ENCODE results near the gene STK32C.
"Not testable (repeated sequence)": the region's sequence is repeated elsewhere in the genome, so short reads cannot be mapped to it uniquely, and the experiment has no call there.

The STK32C gene

DNA sequence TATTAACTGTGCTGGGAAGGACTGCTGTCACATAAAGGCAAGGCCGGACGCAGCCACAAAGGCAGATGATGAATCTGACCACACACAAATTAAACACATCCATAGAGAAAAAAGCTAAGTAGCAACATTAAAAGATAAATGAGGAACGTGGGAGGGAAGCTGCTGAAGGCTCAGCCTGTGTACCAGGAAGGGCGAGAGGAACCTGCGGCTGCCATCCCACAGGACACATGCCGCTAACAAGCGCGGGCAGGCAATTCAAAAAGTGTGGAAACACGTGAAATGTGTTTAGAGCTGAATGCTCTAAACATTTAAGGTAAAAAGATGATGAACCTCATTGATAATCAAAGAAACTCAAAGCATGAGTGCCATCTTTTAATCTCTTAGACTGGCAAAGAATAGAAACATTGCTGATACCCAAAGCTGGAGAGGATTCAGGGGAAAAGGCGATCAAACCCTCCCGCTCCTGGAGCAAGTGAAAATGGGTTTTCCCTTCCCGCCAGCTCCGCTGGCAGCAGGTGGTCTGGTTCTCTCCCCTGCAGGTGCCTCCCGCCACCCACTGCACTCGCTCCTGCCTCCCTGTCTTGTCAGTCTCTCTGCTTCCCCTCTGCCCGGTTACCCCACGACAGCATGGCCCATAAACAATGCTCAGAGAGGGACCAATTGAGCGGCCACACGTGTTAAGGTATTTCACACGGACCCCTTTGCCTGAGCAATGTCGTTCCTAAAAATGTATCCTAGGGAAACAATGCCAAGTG is 4.2 kb downstream of the STK32C start:
- DNase-seq (ENCODE audit: insufficient read length, low spot score) (no peak), FAIRE-seq (no peak)

- DNase-seq (ENCODE audit: insufficient read length, low spot score): no peak
- FAIRE-seq: no peak
These were observed 5.1 kb downstream of the STK32C start for GRCh38 chr10:132302421-132303310.

DNA sequence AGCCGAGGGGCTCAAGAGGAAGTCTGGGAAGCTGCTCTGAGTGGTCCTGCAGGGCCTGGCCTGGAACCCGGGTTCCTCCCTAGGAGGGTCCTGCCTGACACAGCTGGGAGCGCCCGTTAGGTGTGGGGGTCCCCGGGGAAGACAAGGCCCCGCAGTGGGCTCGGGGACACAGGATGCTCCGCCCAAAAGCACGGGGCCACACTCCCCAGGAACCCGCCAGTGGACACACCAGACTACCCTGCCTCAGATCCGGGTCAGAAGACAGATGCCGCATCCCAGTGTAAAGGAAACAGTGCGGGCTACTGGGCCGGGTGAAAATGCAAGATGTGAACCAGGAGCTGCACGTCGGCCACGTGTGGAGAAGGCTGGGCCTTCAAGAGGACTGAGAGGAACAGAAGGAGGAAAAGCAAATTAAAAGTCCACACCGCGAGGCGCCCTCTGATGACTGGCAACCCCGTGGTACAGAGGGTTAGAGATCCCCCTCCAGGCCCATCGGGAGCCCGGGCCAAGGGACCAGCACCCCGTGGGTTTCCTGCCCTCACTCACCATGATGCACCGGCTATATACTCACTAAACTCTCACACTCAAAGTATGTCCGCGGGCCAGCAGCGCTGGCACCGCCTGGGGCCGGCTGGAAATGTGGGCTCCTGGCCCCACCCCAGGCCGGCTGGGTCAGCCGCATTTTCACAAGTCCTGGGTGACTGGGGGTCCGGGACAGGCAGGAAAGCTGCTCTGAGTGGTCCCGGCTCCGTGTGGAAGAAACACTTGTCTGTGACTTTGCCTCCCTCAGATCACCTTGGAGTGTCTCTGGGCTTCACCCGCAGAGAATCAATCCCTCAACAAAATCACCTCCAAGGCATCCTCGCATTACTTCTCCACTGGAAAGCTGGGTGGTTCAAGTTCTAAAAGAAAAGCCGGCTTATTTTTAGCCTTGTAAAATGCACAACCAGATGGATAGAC is 6.1 kb downstream of the STK32C start:
- DNase-seq (ENCODE audit: insufficient read length, low spot score) (no peak), FAIRE-seq (no peak)

DNA sequence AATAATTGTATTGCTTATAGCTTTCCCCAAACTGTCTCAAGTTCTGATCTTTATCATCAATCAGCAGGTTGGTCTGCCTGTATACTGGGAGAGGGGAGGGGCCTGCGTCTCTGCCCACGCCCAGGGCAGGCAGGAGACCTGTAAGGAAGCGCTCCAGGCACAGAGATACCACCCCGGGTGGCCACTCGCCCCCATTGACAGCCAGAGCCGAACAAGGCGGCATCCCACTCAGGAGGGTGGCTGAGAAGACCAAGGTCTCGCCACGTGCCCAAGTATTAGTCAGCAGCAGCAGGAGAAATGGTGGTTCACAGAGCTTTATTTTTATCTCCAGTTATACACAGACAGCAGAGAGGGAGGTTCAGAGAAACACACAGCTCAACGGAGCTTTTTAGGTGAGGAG is 7.2 kb downstream of the STK32C start:
- FAIRE-seq (no peak), DNase-seq (ENCODE audit: insufficient read length, low spot score) (no peak)

- FAIRE-seq: no peak
- DNase-seq (ENCODE audit: insufficient read length, low spot score): no peak
These were observed 8.1 kb downstream of the STK32C start for GRCh38 chr10:132299371-132300336.

GRCh38 chr10:132298038-132298881 is 9.5 kb downstream of the STK32C start:
- FAIRE-seq (no peak), DNase-seq (ENCODE audit: insufficient read length, low spot score) (no peak)

DNA sequence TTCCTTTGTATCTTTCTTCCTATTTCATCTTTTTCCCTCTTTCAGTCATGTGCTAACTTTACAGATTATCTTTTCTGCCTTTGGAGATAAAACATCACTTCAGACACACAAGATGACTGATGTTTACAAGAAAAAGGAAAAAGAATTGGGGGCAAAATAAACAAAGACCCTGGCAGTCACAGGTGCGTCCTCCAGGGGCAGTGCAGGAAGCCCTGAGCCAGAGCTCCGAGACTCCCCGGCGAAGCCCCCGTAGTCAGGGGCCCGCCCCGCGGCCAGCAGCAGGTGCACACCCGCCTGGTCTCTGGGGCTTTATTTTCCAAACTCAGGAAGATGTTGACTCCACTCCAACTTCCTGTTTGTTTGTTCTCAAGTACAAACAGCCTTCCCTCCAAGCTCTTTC is 10.2 kb downstream of the STK32C start:
- FAIRE-seq (no peak), DNase-seq (ENCODE audit: insufficient read length, low spot score) (no peak)

- DNase-seq (ENCODE audit: insufficient read length, low spot score): no peak
- FAIRE-seq: no peak
These were observed 10.9 kb downstream of the STK32C start for GRCh38 chr10:132296666-132297443.

DNA sequence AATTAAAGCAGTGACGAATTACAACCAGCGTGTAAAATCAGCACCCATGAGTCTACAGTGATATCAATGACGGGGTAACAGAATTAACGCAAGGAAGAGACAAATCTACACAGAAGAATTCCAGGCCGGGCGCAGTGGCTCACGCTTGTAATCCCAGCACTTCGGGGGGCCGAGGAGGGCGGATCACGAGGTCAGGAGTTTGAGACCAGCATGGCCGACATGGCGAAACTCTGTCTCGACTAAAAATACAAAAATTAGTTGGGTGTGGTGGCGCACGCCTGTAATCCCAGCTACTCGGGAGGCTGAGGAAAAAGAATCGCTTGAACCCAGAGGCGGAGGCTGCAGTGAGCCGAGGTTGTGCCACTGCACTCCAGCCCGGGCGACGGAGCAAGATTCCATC is 12.3 kb downstream of the STK32C start:
- not testable (repeated sequence) for FAIRE-seq; DNase-seq (ENCODE audit: insufficient read length, low spot score)

DNA sequence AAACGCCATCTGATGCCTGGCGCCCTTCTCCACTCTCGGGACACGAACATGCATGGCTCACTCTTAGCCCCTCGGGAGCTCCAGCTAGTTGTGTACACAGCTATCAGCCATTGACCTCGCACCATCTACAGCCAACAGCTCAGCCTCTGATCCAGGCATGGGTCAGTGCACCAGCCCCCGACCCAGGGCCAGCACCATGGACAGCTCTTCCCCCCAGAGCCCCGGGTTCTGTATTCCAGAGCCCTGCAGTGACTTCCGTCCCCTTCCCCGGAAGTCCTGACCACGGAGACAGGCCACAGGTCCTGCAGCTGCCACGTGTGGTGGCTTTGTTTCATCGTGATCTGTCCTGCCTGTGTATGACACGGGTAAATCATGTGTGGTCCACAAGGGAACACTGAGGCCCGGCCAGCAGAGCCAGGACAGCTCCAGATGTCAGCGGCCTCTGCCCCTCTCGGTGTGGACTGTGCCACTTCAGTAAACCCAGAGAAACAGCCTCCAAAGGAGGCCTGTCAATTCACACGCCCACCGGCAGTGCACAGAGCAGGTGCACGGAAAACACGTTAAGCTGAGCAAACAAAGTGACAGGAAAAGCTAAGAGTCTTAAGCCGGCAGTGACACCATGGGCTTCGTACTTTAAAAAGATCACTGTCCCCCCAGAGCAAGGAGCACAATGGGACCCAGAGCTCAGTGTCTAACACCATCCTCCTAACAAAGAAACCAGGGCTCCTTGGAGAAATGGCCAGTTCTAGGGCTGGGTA is 13.0 kb downstream of the STK32C start:
- FAIRE-seq (no peak), DNase-seq (ENCODE audit: insufficient read length, low spot score) (no peak)

- FAIRE-seq (no peak), DNase-seq (ENCODE audit: insufficient read length, low spot score) (no peak)
These were observed 13.8 kb downstream of the STK32C start for GRCh38 chr10:132293813-132294520.

GRCh38 chr10:132293201-132293812 is 14.4 kb downstream of the STK32C start:
- DNase-seq (ENCODE audit: insufficient read length, low spot score): no peak
- FAIRE-seq: no peak

- no peak for DNase-seq (ENCODE audit: insufficient read length, low spot score)
- no peak for FAIRE-seq
These were observed 15.2 kb downstream of the STK32C start for GRCh38 chr10:132292287-132293200.

DNA sequence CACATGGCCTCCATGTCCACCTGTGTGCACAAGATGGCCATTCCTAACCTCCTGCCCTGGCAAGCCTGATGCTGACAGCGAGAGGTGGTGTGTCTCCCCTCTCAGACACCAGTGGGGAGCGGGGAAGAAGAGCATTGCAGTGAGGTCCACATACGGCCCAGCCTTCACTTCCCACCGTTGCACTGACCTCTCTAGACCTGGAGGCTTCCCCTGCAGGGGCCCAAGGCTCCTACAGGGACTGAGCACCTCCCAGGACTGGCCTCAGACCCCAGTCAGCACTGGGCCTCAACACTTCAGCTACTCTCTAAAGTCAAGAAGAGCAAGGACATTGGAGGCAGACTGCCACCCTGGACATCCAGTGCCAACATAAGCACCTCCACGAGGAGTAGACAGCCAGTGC is 15.9 kb downstream of the STK32C start:
- no peak for DNase-seq (ENCODE audit: insufficient read length, low spot score)
- FAIRE-seq: no peak

DNA sequence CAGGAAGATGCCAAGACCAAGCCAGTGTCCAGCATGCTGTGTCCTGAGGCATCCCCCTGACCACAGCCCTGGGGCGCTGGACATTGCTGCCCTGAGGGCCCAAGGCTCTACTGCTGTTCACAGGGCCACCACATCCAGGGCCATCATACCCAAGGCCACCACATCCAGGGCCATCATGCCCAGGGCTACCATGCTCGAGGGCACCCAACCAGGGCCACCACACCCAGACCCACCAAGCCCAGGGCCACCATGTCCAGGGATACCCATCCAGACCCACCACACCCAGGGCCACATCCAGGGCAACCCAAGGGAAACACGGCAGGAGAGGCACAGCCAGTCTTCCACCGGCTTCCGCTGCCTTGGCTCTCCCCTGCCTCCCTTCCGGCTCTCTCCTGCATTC is 17.1 kb downstream of the STK32C start:
- no peak for DNase-seq (ENCODE audit: insufficient read length, low spot score)
- no peak for FAIRE-seq
